Neuronal stem cell (in vitro differentiated cells): ENCODE data around the gene GABRB1.

ENCODE experiments used
- DNase-seq: peaks from one replicate; pipeline ENCODE4 v3.0.0-alpha.2; 2013; ENCODE audit warnings: low spot score
- H2AFZ ChIP-seq: one replicate; pipeline ENCODE4 v1.6.1; 2013; ENCODE audit warnings: mild to moderate bottlenecking, low read length, inconsistent platforms
- H2AK5ac ChIP-seq: 2 replicates; pipeline ENCODE4 v1.6.1; 2013; ENCODE audit warnings: low read depth, mild to moderate bottlenecking, inconsistent platforms, low read length, moderate library complexity, mixed read lengths
- H2BK120ac ChIP-seq: 2 replicates; pipeline ENCODE4 v1.6.1; 2013; ENCODE audit warnings: low read depth, mild to moderate bottlenecking, inconsistent platforms, low read length, moderate library complexity, mixed read lengths
- H2BK12ac ChIP-seq: one replicate; pipeline ENCODE4 v1.6.1; 2013; ENCODE audit warnings: low read length, inconsistent platforms
- H2BK15ac ChIP-seq: 2 replicates; pipeline ENCODE4 v1.6.1; 2013; ENCODE audit warnings: mild to moderate bottlenecking, low read length, inconsistent platforms, mixed read lengths
- H2BK5ac ChIP-seq: one replicate; pipeline ENCODE4 v1.6.1; 2013; ENCODE audit warnings: inconsistent platforms, mild to moderate bottlenecking, low read length, moderate library complexity
- H3K14ac ChIP-seq: one replicate; pipeline ENCODE4 v1.6.1; 2013; ENCODE audit warnings: low read length, inconsistent platforms
- H3K18ac ChIP-seq: 2 replicates; pipeline ENCODE4 v1.6.1; 2013; ENCODE audit warnings: low read length, inconsistent platforms
- H3K23ac ChIP-seq: 2 replicates; pipeline ENCODE4 v1.6.1; 2013; ENCODE audit warnings: low read depth, mild to moderate bottlenecking, mixed read lengths, low read length, inconsistent platforms; ENCODE audit not compliant: poor library complexity
- H3K27ac ChIP-seq: replicated peaks from 3 replicates; pipeline ENCODE4 v1.5.1; 2013; ENCODE audit warnings: low read length, inconsistent platforms
- H3K27me3 ChIP-seq, 3 experiments: 2 replicates each; pipeline ENCODE4 v1.6.1; 2013; ENCODE audit warnings: low read length in 3 of 3, mild to moderate bottlenecking in 2 of 3, inconsistent platforms in 1 of 3, low read depth in 1 of 3, mixed read lengths in 1 of 3, moderate library complexity in 1 of 3; ENCODE audit not compliant: control insufficient read depth in 3 of 3, insufficient read depth in 3 of 3
- H3K36me3 ChIP-seq, 2 donors: replicated peaks in 1 of 2; 2 replicates each; pipeline ENCODE4 v1.6.1; 2013; ENCODE audit warnings: low read length in 2 of 2; ENCODE audit not compliant: control insufficient read depth in 2 of 2, insufficient read depth in 2 of 2
- H3K4ac ChIP-seq: 2 replicates; pipeline ENCODE4 v1.6.1; 2013; ENCODE audit warnings: inconsistent platforms, mild to moderate bottlenecking, low read length, moderate library complexity
- H3K4me1 ChIP-seq, 2 donors: 1 replicate in 1 of 2; 2 replicates in 1 of 2; pipeline ENCODE4 v1.6.1; 2013; ENCODE audit warnings: low read length in 2 of 2, low read depth in 1 of 2; ENCODE audit not compliant: control insufficient read depth in 2 of 2, insufficient read depth in 1 of 2
- H3K4me2 ChIP-seq: one replicate; pipeline ENCODE4 v1.6.1; 2013; ENCODE audit warnings: mild to moderate bottlenecking, low read length, inconsistent platforms; ENCODE audit not compliant: insufficient read depth, poor library complexity, severe bottlenecking
- H3K4me3 ChIP-seq, 2 donors: 2 replicates each; pipeline ENCODE4 v1.5.1; 2013; ENCODE audit warnings: low read length in 2 of 2, mild to moderate bottlenecking in 2 of 2, inconsistent platforms in 1 of 2, moderate library complexity in 1 of 2
- H3K79me1 ChIP-seq: one replicate; pipeline ENCODE4 v1.6.1; 2013; ENCODE audit warnings: low read depth, mild to moderate bottlenecking, inconsistent platforms, low read length, moderate library complexity
- H3K9ac ChIP-seq: one replicate; pipeline ENCODE4 v1.6.1; 2013; ENCODE audit warnings: mild to moderate bottlenecking, low read depth, low read length, inconsistent platforms; ENCODE audit not compliant: poor library complexity
- H3K9me3 ChIP-seq, 2 donors: replicated peaks in 1 of 2; 2 replicates each; pipeline versions ENCODE3 to v1.6.1; 2013; ENCODE audit warnings: low read length in 2 of 2, mild to moderate bottlenecking in 2 of 2, inconsistent platforms in 1 of 2, low read depth in 1 of 2, mixed read lengths in 1 of 2, moderate library complexity in 1 of 2; ENCODE audit not compliant: control insufficient read depth in 2 of 2, insufficient read depth in 1 of 2
- H4K8ac ChIP-seq: one replicate; pipeline ENCODE4 v1.6.1; 2013; ENCODE audit warnings: low read depth, mild to moderate bottlenecking, inconsistent platforms, low read length, moderate library complexity
- H4K91ac ChIP-seq: one replicate; pipeline ENCODE4 v1.6.1; 2013; ENCODE audit warnings: low read length, low read depth, mild to moderate bottlenecking, inconsistent platforms; ENCODE audit not compliant: poor library complexity
- WGBS, 2 donors: extraction: QIAGEN DNeasy Blood & Tissue Kit; methylation state at CpG; one replicate each; pipeline ENCODE4 v1.1.7; 2013; ENCODE audit warnings: missing lambda C conversion rate in 2 of 2, mixed read lengths in 1 of 2; ENCODE audit not compliant: insufficient read length in 2 of 2, insufficient replicate concordance in 1 of 2; ENCODE audit errors: extremely low coverage in 2 of 2; 5-methylcytosine and 5-hydroxymethylcytosine counted together

The GABRB1 gene

GRCh38 chr4:47002580-47002979, 28.8 kb upstream of the GABRB1 start:
- WGBS, 2 donors: no CpG with 5 or more reads among the region's 1 CpG
- H2AFZ ChIP-seq: no peak overlapping the region
- no peaks in the 10 kb centered on the region for H3K27me3 ChIP-seq
- H3K27ac ChIP-seq: no peak overlapping the region
- H3K4ac ChIP-seq: no peak overlapping the region
- no peak overlapping the region for H4K8ac ChIP-seq
- no peak overlapping the region for H2BK120ac ChIP-seq
- no peak overlapping the region for H3K4me2 ChIP-seq
- H2BK12ac ChIP-seq: no peak overlapping the region
- H4K91ac ChIP-seq: no peak overlapping the region
- H3K4me3 ChIP-seq: no peak overlapping the region
- no peak overlapping the region for H2BK5ac ChIP-seq
- no peaks in the 10 kb centered on the region for H3K79me1 ChIP-seq
- H2BK15ac ChIP-seq: no peak overlapping the region
- H3K9me3 ChIP-seq: no peaks in the 10 kb centered on the region
- H3K23ac ChIP-seq: no peak overlapping the region
- no peak overlapping the region for H2AK5ac ChIP-seq
- no peaks in the 10 kb centered on the region for H3K36me3 ChIP-seq
- no peak for DNase-seq
- H3K9ac ChIP-seq: no peak overlapping the region
- H3K14ac ChIP-seq: no peak overlapping the region
- no peaks in the 10 kb centered on the region for H3K4me1 ChIP-seq
- H3K18ac ChIP-seq: no peak overlapping the region

GRCh38 chr4:47010347-47010911, 20.9 kb upstream of the GABRB1 start:
- no peaks in the 10 kb centered on the region for H3K9me3 ChIP-seq
- no peak overlapping the region for H3K4ac ChIP-seq

GRCh38 chr4:47010912-47011446, 20.4 kb upstream of the GABRB1 start:
- Histone ChIP-seq H2BK5ac (no peak overlapping the region), H4K8ac (no peak overlapping the region), H3K18ac (no peak overlapping the region), H3K23ac (no peak overlapping the region), H3K4me1 (no peaks in the 10 kb centered on the region), H3K36me3 (no peaks in the 10 kb centered on the region), H3K4me2 (no peak overlapping the region), H2AK5ac (no peak overlapping the region), H2BK120ac (no peak overlapping the region), H3K79me1 (no peaks in the 10 kb centered on the region), H2AFZ (no peak overlapping the region), H3K9ac (no peak overlapping the region), H3K27me3 (no peaks in the 10 kb centered on the region), H3K9me3 (no peaks in the 10 kb centered on the region), H3K4me3 (no peak overlapping the region), H2BK15ac (no peak overlapping the region), H4K91ac (no peak overlapping the region), H2BK12ac (no peak overlapping the region), H3K14ac (no peak overlapping the region), H3K4ac (no peak overlapping the region), H3K27ac (no peak overlapping the region)
- DNase-seq: no peak
- no CpG with 5 or more reads among the region's 2 CpGs for WGBS, 2 donors

More at GRCh38 chr4:47010347-47010911, 20.9 kb upstream of the GABRB1 start:
- H3K36me3 ChIP-seq: no peaks in the 10 kb centered on the region
- H4K8ac ChIP-seq: no peak overlapping the region
- no peaks in the 10 kb centered on the region for H3K27me3 ChIP-seq
- no peak overlapping the region for H2BK5ac ChIP-seq
- H3K4me3 ChIP-seq: no peak overlapping the region
- no peak overlapping the region for H2BK120ac ChIP-seq
- H3K18ac ChIP-seq: no peak overlapping the region
- H2BK12ac ChIP-seq: no peak overlapping the region
- H2AFZ ChIP-seq: no peak overlapping the region
- H3K23ac ChIP-seq: no peak overlapping the region
- no peak for DNase-seq
- H2AK5ac ChIP-seq: no peak overlapping the region
- H3K4me2 ChIP-seq: no peak overlapping the region
- H3K9ac ChIP-seq: no peak overlapping the region
- no peak overlapping the region for H3K27ac ChIP-seq
- H4K91ac ChIP-seq: no peak overlapping the region
- H3K79me1 ChIP-seq: no peaks in the 10 kb centered on the region
- no peak overlapping the region for H3K14ac ChIP-seq
- no peaks in the 10 kb centered on the region for H3K4me1 ChIP-seq
- H2BK15ac ChIP-seq: no peak overlapping the region

- DNase-seq: no peak
- Histone ChIP-seq H3K9ac (no peak overlapping the region), H3K9me3 (no peaks in the 10 kb centered on the region), H3K23ac (no peak overlapping the region), H2BK120ac (no peak overlapping the region), H3K4ac (no peak overlapping the region), H3K18ac (no peak overlapping the region), H2AFZ (no peak overlapping the region), H2BK15ac (no peak overlapping the region), H4K91ac (no peak overlapping the region), H3K36me3 (no peaks in the 10 kb centered on the region), H2AK5ac (no peak overlapping the region), H2BK12ac (no peak overlapping the region), H3K4me2 (no peak overlapping the region), H3K79me1 (no peaks in the 10 kb centered on the region), H4K8ac (no peak overlapping the region), H3K27me3 (no peaks in the 10 kb centered on the region), H3K27ac (no peak overlapping the region), H2BK5ac (no peak overlapping the region), H3K14ac (no peak overlapping the region), H3K4me1 (no peaks in the 10 kb centered on the region), H3K4me3 (no peak overlapping the region)
Measured at GRCh38 chr4:47012676-47013075, 18.7 kb upstream of the GABRB1 start.
